Activated B cell treated with CpG ODN at 0.5 μM for 24 hours (primary cell): ENCODE data around the gene TJP3. TPM values are rescaled to one million over a fixed set of nuclear protein-coding genes. Genes with fewer than 3 reads are reported as not detected.

Source experiments
- ATAC-seq: fragments of 200-7000 bp; cut with Tn5 transposase; one replicate; pipeline ENCODE4 v1.10.0; 2021; ENCODE audit warnings: low read depth, mild to moderate bottlenecking, moderate library complexity
- CTCF ChIA-PET: fragments of 350-600 bp; sonication (Branson Sonifier 250); formaldehyde crosslinking; loops from one replicate; lab custom pipeline; 2021; ENCODE audit warnings: antibody characterized with exemption; lab: Charles Lee
- POLR2A ChIA-PET: fragments of 350-600 bp; sonication (Branson Sonifier 250); formaldehyde crosslinking; loops from one replicate; lab custom pipeline; 2021; ENCODE audit warnings: antibody characterized with exemption; lab: Charles Lee
- DNase-seq: peaks from one replicate; pipeline ENCODE4 v3.0.0; 2022
- H3K27ac Mint-ChIP-seq: one replicate; pipeline ENCODE4 v1.8.0; 2020; ENCODE audit warnings: mixed read lengths
- H3K27me3 Mint-ChIP-seq: one replicate; pipeline ENCODE4 v1.8.0; 2021; ENCODE audit warnings: mixed read lengths
- H3K36me3 Mint-ChIP-seq: one replicate; pipeline ENCODE4 v1.8.0; 2021; ENCODE audit warnings: low read depth, mixed read lengths
- H3K4me1 Mint-ChIP-seq: one replicate; pipeline ENCODE4 v1.8.0; 2021; ENCODE audit warnings: mixed read lengths
- H3K4me3 Mint-ChIP-seq: one replicate; pipeline ENCODE4 v1.8.0; 2020; ENCODE audit warnings: mild to moderate bottlenecking, mixed read lengths
- H3K9me3 Mint-ChIP-seq: one replicate; pipeline ENCODE4 v1.8.0; 2020; ENCODE audit warnings: mixed read lengths
- CTCF ChIP-seq: fragments of 200-600 bp; IDR thresholded peaks from one replicate; pipeline ENCODE4 v1.8.0; 2022; ENCODE audit warnings: antibody characterized with exemption, mild to moderate bottlenecking
- intact Hi-C: fragments of 100-400 bp; cut with micrococcal nuclease; formaldehyde crosslinking; loops from one replicate; pipeline ENCODE4 v1.15.1; 2024
- total RNA-seq: library from RNA; stranded (reverse); gene quantifications from 2 replicates; pipeline ENCODE4 v1.2.3, GENCODE V29; 2022

Gene TJP3
- total RNA-seq, 1 donor from 2014 or later = 0.86 TPM

- no peak for TF ChIP-seq CTCF
- Mint-ChIP-seq H3K27ac (no peak overlapping the region), H3K36me3 (no peaks in the 10 kb centered on the region), H3K4me3 (no peak overlapping the region), H3K27me3 (peaks cover 5% of the 10 kb centered on the region), H3K4me1 (peaks cover 9% of the 10 kb centered on the region), H3K9me3 (peaks cover 10% of the 10 kb centered on the region)
- ATAC-seq (no peak), DNase-seq (no peak)
- POLR2A ChIA-PET = interaction anchor here (0.7 to 1.7 kb wide), 2 partner anchors 12 to 34 kb away, joined by 3 to 9 read pairs; partner anchors contain the start of gene MRPL54
- CTCF ChIA-PET = no interaction called here
- intact Hi-C loops = no loop called here
Observed at GRCh38 chr19:3796358-3796757, 88.2 kb downstream of the TJP3 start.

GRCh38 chr19:3798137-3798536, 90.0 kb downstream of the TJP3 start:
- no peak for ATAC-seq
- Mint-ChIP-seq H3K9me3 (peaks cover 9% of the 10 kb centered on the region), H3K4me1 (peaks cover 18% of the 10 kb centered on the region), H3K4me3 (no peak overlapping the region), H3K36me3 (no peaks in the 10 kb centered on the region), H3K27me3 (peaks cover 9% of the 10 kb centered on the region), H3K27ac (no peak overlapping the region)
- ChIA-PET POLR2A (no interaction called here), CTCF (no interaction called here)
- TF ChIP-seq CTCF = no peak
- DNase-seq = no peak
- intact Hi-C loops = no loop called here

Other genes starting within 250 kb of the TJP3 start
- gene SMIM24, start 227.9 kb upstream of the TJP3 start, total RNA-seq = 0.34 TPM in 1 of 2 replicates, not detected in the other
- not detected in 2 replicates for gene SMIM44, start 224.9 kb upstream of the TJP3 start, total RNA-seq
- gene DOHH, start 207.7 kb upstream of the TJP3 start, total RNA-seq = 12.8 and 13.6 TPM in 2 replicates
- 53.5 and 66.0 TPM in 2 replicates for gene FZR1, start 202.1 kb upstream of the TJP3 start, total RNA-seq
- 7.1 and 8.1 TPM in 2 replicates for gene TEKTIP1, start 169.2 kb upstream of the TJP3 start, total RNA-seq
- gene MFSD12, start 150.8 kb upstream of the TJP3 start, total RNA-seq = 59.2 and 76.9 TPM in 2 replicates
- 46.0 and 51.0 TPM in 2 replicates for gene HMG20B, start 135.4 kb upstream of the TJP3 start, total RNA-seq
- 0.24 and 0.29 TPM in 2 replicates for gene GIPC3, start 122.9 kb upstream of the TJP3 start, total RNA-seq
- gene TBXA2R, start 101.5 kb upstream of the TJP3 start, total RNA-seq = 0.39 and 0.47 TPM in 2 replicates
- 45.3 and 48.1 TPM in 2 replicates for gene CACTIN, start 81.6 kb upstream of the TJP3 start, total RNA-seq
- 28.3 and 31.1 TPM in 2 replicates for gene PIP5K1C, start 7.9 kb upstream of the TJP3 start, total RNA-seq
- gene APBA3, start 53.3 kb downstream of the TJP3 start, total RNA-seq = 42.6 and 51.2 TPM in 2 replicates
- 81.2 and 90.0 TPM in 2 replicates for gene MRPL54, start 54.3 kb downstream of the TJP3 start, total RNA-seq
- gene RAX2, start 63.8 kb downstream of the TJP3 start, total RNA-seq = not detected in 2 replicates
- gene MATK, start 78.0 kb downstream of the TJP3 start, total RNA-seq = 4.0 and 4.8 TPM in 2 replicates
- gene ZFR2, start 160.7 kb downstream of the TJP3 start, total RNA-seq = 0.31 and 0.34 TPM in 2 replicates
- gene ATCAY, start 172.3 kb downstream of the TJP3 start, total RNA-seq = not detected in 2 replicates
- not detected in 2 replicates for gene NMRK2, start 224.7 kb downstream of the TJP3 start, total RNA-seq